PFSK-1 (cell line): Measurements from ENCODE around the gene GNA15.

ENCODE experiments used
- FOXP2 ChIP-seq: optimal IDR thresholded peaks from 2 replicates; pipeline ENCODE3; 2011; ENCODE audit warnings: borderline replicate concordance, control low read depth, inconsistent platforms; ENCODE audit not compliant: insufficient read depth; ENCODE audit errors: extremely low read length, extremely low read depth
- POLR2AphosphoS5 ChIP-seq: IDR thresholded peaks from 2 replicates; pipeline ENCODE4 v1.6.1; 2012; ENCODE audit warnings: low read depth, mild to moderate bottlenecking, control low read depth, low read length, moderate library complexity
- REST ChIP-seq, 2 experiments: IDR thresholded peaks; 2 replicates each; pipeline versions ENCODE4 v1.6.1 to v1.8.0; 2011 to 2012; ENCODE audit warnings: low read depth in 2 of 2, low read length in 2 of 2, control low read depth in 1 of 2, inconsistent platforms in 1 of 2, mild to moderate bottlenecking in 1 of 2, moderate library complexity in 1 of 2; ENCODE audit not compliant: insufficient read depth in 1 of 2
- SIN3A ChIP-seq: IDR thresholded peaks from 2 replicates; pipeline ENCODE4 v1.6.1; 2012; ENCODE audit warnings: mild to moderate bottlenecking, low read length, moderate library complexity, borderline replicate concordance; ENCODE audit not compliant: insufficient read depth
- TAF1 ChIP-seq: IDR thresholded peaks from 2 replicates; pipeline ENCODE4 v1.6.1; 2012; ENCODE audit warnings: low read length, control low read depth, borderline replicate concordance; ENCODE audit not compliant: insufficient read depth

Gene GNA15

GRCh38 chr19:3201911-3202310 lies 66.1 kb downstream of the GNA15 start:
- TF ChIP-seq FOXP2 = no peak
- no peak for TF ChIP-seq TAF1
- no peak for TF ChIP-seq REST (IDR thresholded peaks at IDR 0.05; ENCODE audit: insufficient read depth in 1 of 2, low read depth in 2 of 2, low read length in 2 of 2)
- TF ChIP-seq SIN3A = no peak
- TF ChIP-seq POLR2AphosphoS5 = no peak

- TF ChIP-seq SIN3A (no peak), POLR2AphosphoS5 (no peak), FOXP2 (no peak), REST (IDR thresholded peaks at IDR 0.05; ENCODE audit: insufficient read depth in 1 of 2, low read depth in 2 of 2, low read length in 2 of 2) (no peak), TAF1 (no peak)
These were observed 66.5 kb downstream of the GNA15 start for GRCh38 chr19:3202346-3202745.

GRCh38 chr19:3203805-3204645 lies 68.2 kb downstream of the GNA15 start:
- TF ChIP-seq POLR2AphosphoS5 = no peak
- TF ChIP-seq REST (IDR thresholded peaks at IDR 0.05; ENCODE audit: insufficient read depth in 1 of 2, low read depth in 2 of 2, low read length in 2 of 2) = no peak
- no peak for TF ChIP-seq TAF1
- no peak for TF ChIP-seq SIN3A
- TF ChIP-seq FOXP2 = no peak

GRCh38 chr19:3204646-3205275 lies 68.9 kb downstream of the GNA15 start:
- TF ChIP-seq POLR2AphosphoS5 (no peak), REST (IDR thresholded peaks at IDR 0.05; ENCODE audit: insufficient read depth in 1 of 2, low read depth in 2 of 2, low read length in 2 of 2) (no peak), TAF1 (no peak), SIN3A (no peak), FOXP2 (no peak)
